Ovary (tissue), 9 donors: Measurements from ENCODE around the gene C16orf89. TPM values are rescaled to one million over a fixed set of nuclear protein-coding genes. Genes with fewer than 3 reads are reported as not detected.
"Not testable (repeated sequence)": the region's sequence is repeated elsewhere in the genome, so short reads cannot be mapped to it uniquely, and the experiment has no call there.

Experiments
- DNase-seq, 5 donors: peaks; one replicate each; pipeline ENCODE4 v3.0.0-alpha.2; 2019 to 2020
- H3K27ac ChIP-seq, 2 donors: fragments of 200-600 bp; one replicate each; pipeline versions ENCODE4 v1.5.1 to v1.8.0; 2019 to 2022
- H3K27me3 ChIP-seq: fragments of 200-600 bp; one replicate; pipeline ENCODE4 v1.8.0; 2022
- H3K36me3 ChIP-seq: fragments of 200-600 bp; sonication (generic); one replicate; pipeline ENCODE4 v1.5.1; 2019
- H3K4me1 ChIP-seq: one replicate; pipeline ENCODE4 v1.8.1; 2013; ENCODE audit warnings: mild to moderate bottlenecking, moderate library complexity; ENCODE audit not compliant: insufficient read depth
- H3K4me3 ChIP-seq: fragments of 200-600 bp; sonication (generic); one replicate; pipeline ENCODE4 v1.5.1; 2017
- H3K9me3 ChIP-seq, 2 donors: fragments of 200-600 bp in 1 of 2; sonication (generic) in 1 of 2; one replicate each; pipeline versions ENCODE4 v1.5.1 to v1.8.1; 2013 to 2019; ENCODE audit warnings: mild to moderate bottlenecking in 1 of 2, moderate library complexity in 1 of 2
- CTCF ChIP-seq, 3 donors: fragments of 450-650 bp in 2 of 3; fragments of 200-600 bp in 1 of 3; IDR thresholded peaks; one replicate each; pipeline versions ENCODE4 v1.5.1 to v1.8.0; 2016 to 2022; ENCODE audit warnings: antibody characterized with exemption in 3 of 3, mild to moderate bottlenecking in 1 of 3
- WGBS, 3 donors: extraction: QIAGEN DNeasy Blood & Tissue Kit in 1 of 3; methylation state at CpG; one replicate each; pipeline versions ENCODE4 v1.1.5 to v1.1.7; 2013 to 2017; 5-methylcytosine and 5-hydroxymethylcytosine counted together
- intact Hi-C, 4 donors: fragments of 100-400 bp; cut with DNase I; formaldehyde crosslinking; loops; one replicate each; pipeline versions ENCODE4 v1.11.0 to v1.15.1; 2022 to 2023
- polyA plus RNA-seq, 2 donors: library from polyadenylated mRNA; stranded (reverse); fragments of 200-250 nt in 1 of 2; fragments of 350-450 nt in 1 of 2; fragmentation: Illumina TruSeq in 1 of 2; extraction: RNeasy Lipid Tissue Mini Kit (QIAGEN cat#74804) in 1 of 2; gene quantifications; one replicate each; pipeline ENCODE4 v1.2.3, GENCODE V29; 2013 to 2014
- total RNA-seq, 7 donors: library from RNA; depleted of rRNA in 2 of 7; stranded (reverse); fragments of >200 nt in 2 of 7; fragmentation: NEBNext Ultra II Directional in 3 of 7; extraction: Animal tissue kit (Norgen Biotek cat#: 25700) in 3 of 7; gene quantifications; one replicate each; pipeline versions ENCODE4 v1.1.0 to v1.2.4, GENCODE V29; 2016 to 2023
- donor health status: DM: no; HTN: no; CAD: no; lungs with moderate emphysema.
- donor health status: DM: no; HTN: no; CAD: no.
- donor health status: Bipolar disorder and iron deficiency.
- donor health status: DM: yes; HTN: yes; CAD: no.
- donor health status: DM: no; HTN: no; CAD: no.
- donor health status: DM: yes; HTN: yes; CAD: no.

C16orf89 gene
- total and polyA plus RNA-seq, 9 donors: 0.37 to 17.5 (median 3.2) TPM; not detected in 1

DNA sequence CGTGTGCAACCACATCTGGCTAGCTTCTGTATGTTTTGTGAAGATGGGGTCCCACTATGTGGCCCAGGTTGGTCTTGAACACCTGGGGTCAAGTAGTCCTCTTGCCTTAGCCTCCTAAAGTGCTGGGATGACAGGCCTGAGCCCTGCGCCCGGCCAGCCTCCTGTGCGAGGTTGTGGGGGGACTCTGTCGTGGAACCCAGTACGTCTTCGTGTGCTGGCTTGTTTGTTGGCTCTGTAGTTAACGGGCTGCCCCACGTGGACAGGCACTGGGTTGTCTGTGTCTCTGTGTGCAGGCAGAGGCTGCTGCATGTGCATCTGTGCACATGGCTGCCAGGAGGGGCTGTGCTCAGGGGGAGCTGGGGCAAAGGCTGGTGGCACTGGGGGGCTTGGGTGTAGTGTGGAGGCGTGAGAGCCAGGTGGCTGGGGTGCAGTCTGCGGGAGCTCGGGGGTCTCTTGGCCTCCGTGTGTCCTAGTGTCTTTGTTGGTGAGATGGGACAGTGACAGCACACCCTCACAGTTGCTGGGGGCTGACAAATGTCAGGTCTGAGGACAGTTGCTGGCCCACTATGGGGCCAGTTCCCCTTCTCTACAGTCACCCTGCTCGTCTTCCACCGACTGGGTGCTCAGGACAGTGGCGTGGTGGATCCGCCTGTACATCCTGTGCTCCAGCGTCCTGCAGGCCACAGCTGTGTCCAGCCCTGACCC, 22.5 kb upstream of the C16orf89 start:
- DNase-seq, H3K9me3 ChIP-seq, intact Hi-C loops, H3K27me3 ChIP-seq, H3K4me1 ChIP-seq, H3K4me3 ChIP-seq, H3K27ac ChIP-seq, H3K36me3 ChIP-seq: not testable (repeated sequence)
- WGBS, 3 donors: 88 to 93% (median 88%) methylated on average over 18 of the region's 18 CpGs

GRCh38 chr16:5085716-5086115, 20.0 kb upstream of the C16orf89 start:
- 83 to 88% (median 87%) methylated on average over 11 of the region's 11 CpGs for WGBS, 3 donors
- H3K27me3 ChIP-seq, H3K4me3 ChIP-seq, H3K9me3 ChIP-seq, DNase-seq, intact Hi-C loops, H3K4me1 ChIP-seq, H3K27ac ChIP-seq, H3K36me3 ChIP-seq: not testable (repeated sequence)

- peak in 2 of 3 donors; percentile 14 to 16 for TF ChIP-seq CTCF (IDR thresholded peaks at IDR 0.05)
- H3K4me3 ChIP-seq, intact Hi-C loops, H3K9me3 ChIP-seq, H3K4me1 ChIP-seq, H3K27ac ChIP-seq, H3K27me3 ChIP-seq, H3K36me3 ChIP-seq: not testable (repeated sequence)
- WGBS, 3 donors: 64 to 65% (median 64%) methylated on average over 10 of the region's 10 CpGs
- peak in 1 of 5 donors; percentile 45 for DNase-seq
Measured at GRCh38 chr16:5084802-5085201, 19.0 kb upstream of the C16orf89 start.

DNA sequence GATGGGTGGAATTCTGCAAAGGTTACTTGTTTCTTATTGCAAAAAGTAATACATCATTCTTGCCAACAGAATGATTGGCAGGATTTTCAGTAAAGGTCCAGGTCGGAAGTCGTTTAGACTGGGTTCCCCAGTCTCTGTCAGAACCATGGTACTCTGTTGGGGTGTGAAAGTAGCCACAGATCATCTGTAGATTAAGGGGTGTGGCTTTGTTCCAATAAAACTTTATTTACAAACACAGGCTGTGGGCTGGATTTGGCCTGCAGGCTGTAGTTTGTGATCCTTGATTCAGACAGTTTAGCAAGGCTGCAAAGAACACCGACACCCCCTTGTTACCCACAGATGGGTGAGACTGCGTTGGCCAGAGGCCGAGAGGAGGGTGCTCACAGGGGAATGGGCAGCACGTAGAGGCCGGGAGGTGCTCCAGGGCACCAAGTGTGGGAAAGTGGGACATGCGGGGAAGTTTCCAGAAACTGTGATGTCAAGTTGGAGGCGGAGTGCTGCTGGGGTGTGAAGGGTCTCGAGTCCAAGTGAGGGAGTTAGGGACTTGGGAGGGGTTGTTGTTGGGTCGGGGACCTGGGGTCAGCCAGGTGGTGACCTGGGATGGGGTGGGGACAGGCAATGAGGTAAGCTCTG, 18.5 kb upstream of the C16orf89 start:
- H3K9me3 ChIP-seq, H3K27ac ChIP-seq, H3K36me3 ChIP-seq, H3K4me3 ChIP-seq, intact Hi-C loops, H3K27me3 ChIP-seq, H3K4me1 ChIP-seq, DNase-seq: not testable (repeated sequence)
- WGBS, 3 donors: 81 to 84% (median 82%) methylated on average over 11 of the region's 11 CpGs

GRCh38 chr16:5083646-5084045, 17.9 kb upstream of the C16orf89 start:
- H3K4me1 ChIP-seq, intact Hi-C loops, DNase-seq, H3K27me3 ChIP-seq, H3K4me3 ChIP-seq, H3K27ac ChIP-seq, H3K9me3 ChIP-seq, H3K36me3 ChIP-seq: not testable (repeated sequence)
- WGBS, 3 donors: 80 to 87% (median 82%) methylated on average over 9 of the region's 9 CpGs

- DNase-seq, intact Hi-C loops, H3K27me3 ChIP-seq, H3K36me3 ChIP-seq, H3K4me1 ChIP-seq, H3K9me3 ChIP-seq, H3K4me3 ChIP-seq, H3K27ac ChIP-seq: not testable (repeated sequence)
- 80 to 93% (median 82%) methylated on average over 8 to 9 of the region's 9 CpGs for WGBS, 3 donors
Measured at GRCh38 chr16:5080996-5081395, 15.2 kb upstream of the C16orf89 start.

GRCh38 chr16:5080461-5080860, 14.7 kb upstream of the C16orf89 start:
- H3K4me3 ChIP-seq, H3K27me3 ChIP-seq, H3K27ac ChIP-seq, DNase-seq, H3K9me3 ChIP-seq, H3K36me3 ChIP-seq, intact Hi-C loops, H3K4me1 ChIP-seq: not testable (repeated sequence)
- 86 to 92% (median 87%) methylated on average over 9 to 12 of the region's 12 CpGs for WGBS, 3 donors
